Esophagus muscularis mucosa (tissue), 4 donors: Measurements from ENCODE around the gene TJP2. TPM values are rescaled to one million over a fixed set of nuclear protein-coding genes. Genes with fewer than 3 reads are reported as not detected.

Experiments used
- DNase-seq: peaks from one replicate; pipeline ENCODE4 v3.0.0-alpha.2; 2017; ENCODE audit errors: extremely low spot score
- H3K27ac ChIP-seq, 4 donors: fragments of 200-600 bp; sonication (generic); replicated peaks in 1 of 4; 1 replicate in 3 of 4; 2 replicates in 1 of 4; pipeline ENCODE4 v1.5.1; 2016 to 2019; ENCODE audit warnings: mild to moderate bottlenecking in 1 of 4
- H3K27me3 ChIP-seq, 4 donors: fragments of 200-600 bp; sonication (generic); one replicate each; pipeline versions ENCODE4 v1.5.1 to v1.6.0; 2016 to 2019
- H3K36me3 ChIP-seq, 4 donors: fragments of 200-600 bp; sonication (generic); one replicate each; pipeline ENCODE4 v1.5.1; 2016 to 2019
- H3K4me1 ChIP-seq, 4 donors: fragments of 200-600 bp; sonication (generic); one replicate each; pipeline ENCODE4 v1.5.1; 2016 to 2019
- H3K4me3 ChIP-seq, 4 donors: fragments of 200-600 bp; sonication (generic); 1 replicate in 2 of 4; 2 replicates in 2 of 4; pipeline ENCODE4 v1.5.1; 2016 to 2019; ENCODE audit warnings: mild to moderate bottlenecking in 4 of 4, moderate library complexity in 1 of 4
- H3K9me3 ChIP-seq, 4 donors: fragments of 200-600 bp; sonication (generic); 1 replicate in 3 of 4; 2 replicates in 1 of 4; pipeline ENCODE4 v1.5.1; 2016 to 2019
- EP300 ChIP-seq: sonication (generic); formaldehyde crosslinking; IDR thresholded peaks from one replicate; pipeline ENCODE4 v1.6.1; 2017; ENCODE audit warnings: antibody characterized with exemption
- POLR2A ChIP-seq: fragments of 450-650 bp; IDR thresholded peaks from one replicate; pipeline ENCODE4 v1.6.1; 2017; ENCODE audit warnings: antibody characterized with exemption, moderate library complexity, mild to moderate bottlenecking, low read depth
- POLR2AphosphoS5 ChIP-seq, 2 donors: sonication (generic); formaldehyde crosslinking; IDR thresholded peaks; one replicate each; pipeline ENCODE4 v1.6.1; 2017; ENCODE audit warnings: antibody characterized with exemption in 2 of 2
- WGBS: methylation state at CpG from one replicate; pipeline ENCODE4 v1.1.5; 2018; 5-methylcytosine and 5-hydroxymethylcytosine counted together
- intact Hi-C: fragments of 100-400 bp; cut with DNase I; formaldehyde crosslinking; loops from one replicate; pipeline ENCODE4 v1.15.1; 2023
- total RNA-seq, 4 donors: library from RNA; depleted of rRNA; stranded (reverse); fragments of >200 nt; gene quantifications; one replicate each; pipeline versions ENCODE4 v1.1.0 to v1.2.1, GENCODE V29; 2016
- TF ChIP-seq, protein P1 (sequence below), 3 experiments: fragments of 200-600 bp in 2 of 3; fragments of 450-650 bp in 1 of 3; sonication (generic) in 2 of 3; IDR thresholded peaks; one replicate each; pipeline ENCODE4 v1.5.1; 2017 to 2019; ENCODE audit warnings: antibody characterized with exemption in 3 of 3, mild to moderate bottlenecking in 2 of 3, moderate library complexity in 1 of 3

TJP2 gene
- total RNA-seq, 4 donors from 2014 or later: 101 to 172 (median 125) TPM

DNA sequence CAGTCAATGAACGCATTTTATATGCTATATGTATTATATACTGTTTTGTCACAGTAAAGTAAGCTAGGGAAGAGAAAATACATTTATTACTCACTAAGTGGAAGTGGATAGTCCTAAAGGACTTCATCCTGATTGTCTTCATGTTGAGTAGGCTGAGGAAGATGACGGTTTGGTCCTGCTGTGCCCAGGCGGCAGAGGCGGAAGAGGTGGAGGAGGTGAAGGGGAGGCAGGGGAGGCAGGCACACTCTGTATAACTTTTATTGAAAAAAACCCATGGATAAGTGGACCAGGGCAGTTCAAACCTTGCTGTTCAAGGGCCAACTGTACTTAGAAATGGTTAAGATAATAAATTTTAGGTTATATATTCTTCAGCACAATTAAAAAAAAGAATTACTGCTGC lies 28.5 kb downstream of the TJP2 start:
- DNase-seq: no peak
- H3K9me3 ChIP-seq: no peaks in the 10 kb centered on the region
- H3K4me3 ChIP-seq: no peak overlapping the region
- no peak for TF ChIP-seq POLR2AphosphoS5 (IDR thresholded peaks at IDR 0.05)
- TF ChIP-seq EP300: no peak
- no peak overlapping the region for H3K27ac ChIP-seq
- intact Hi-C loops: no loop called here
- H3K4me1 ChIP-seq: peaks cover 45 to 78% (median 66%) of the 10 kb centered on the region in 4 donors
- H3K36me3 ChIP-seq: no peaks in the 10 kb centered on the region
- 96% methylated on average over 4 of the region's 4 CpGs for WGBS
- no peaks in the 10 kb centered on the region for H3K27me3 ChIP-seq

DNA sequence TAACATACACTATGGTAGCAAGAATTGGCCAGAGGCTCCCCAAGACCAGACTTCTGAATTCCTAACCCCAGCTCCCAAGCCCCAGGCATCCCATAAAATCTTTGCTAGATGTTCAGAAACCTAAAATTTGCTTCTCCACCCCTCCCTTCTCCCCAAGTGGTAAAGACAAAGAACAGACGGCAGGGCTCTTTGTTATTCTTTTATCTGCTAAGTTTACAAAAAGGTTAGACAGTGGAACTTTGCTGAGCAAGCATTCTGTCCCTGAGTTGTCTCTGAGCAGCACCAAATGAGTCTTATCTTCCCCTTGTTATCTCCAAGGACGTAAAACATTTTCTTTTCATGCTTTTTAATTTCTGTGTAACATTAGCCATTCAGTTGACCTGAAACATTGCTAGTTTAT lies 30.2 kb downstream of the TJP2 start:
- TF ChIP-seq, protein P1, sequence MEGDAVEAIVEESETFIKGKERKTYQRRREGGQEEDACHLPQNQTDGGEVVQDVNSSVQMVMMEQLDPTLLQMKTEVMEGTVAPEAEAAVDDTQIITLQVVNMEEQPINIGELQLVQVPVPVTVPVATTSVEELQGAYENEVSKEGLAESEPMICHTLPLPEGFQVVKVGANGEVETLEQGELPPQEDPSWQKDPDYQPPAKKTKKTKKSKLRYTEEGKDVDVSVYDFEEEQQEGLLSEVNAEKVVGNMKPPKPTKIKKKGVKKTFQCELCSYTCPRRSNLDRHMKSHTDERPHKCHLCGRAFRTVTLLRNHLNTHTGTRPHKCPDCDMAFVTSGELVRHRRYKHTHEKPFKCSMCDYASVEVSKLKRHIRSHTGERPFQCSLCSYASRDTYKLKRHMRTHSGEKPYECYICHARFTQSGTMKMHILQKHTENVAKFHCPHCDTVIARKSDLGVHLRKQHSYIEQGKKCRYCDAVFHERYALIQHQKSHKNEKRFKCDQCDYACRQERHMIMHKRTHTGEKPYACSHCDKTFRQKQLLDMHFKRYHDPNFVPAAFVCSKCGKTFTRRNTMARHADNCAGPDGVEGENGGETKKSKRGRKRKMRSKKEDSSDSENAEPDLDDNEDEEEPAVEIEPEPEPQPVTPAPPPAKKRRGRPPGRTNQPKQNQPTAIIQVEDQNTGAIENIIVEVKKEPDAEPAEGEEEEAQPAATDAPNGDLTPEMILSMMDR (IDR thresholded peaks at IDR 0.05): no peak
- TF ChIP-seq EP300 (no peak), POLR2AphosphoS5 (IDR thresholded peaks at IDR 0.05) (no peak), POLR2A (no peak)
- Histone ChIP-seq H3K4me3 (peak overlapping the region in 2 of 4 donors; percentile 3 to 12), H3K36me3 (no peaks in the 10 kb centered on the region), H3K4me1 (peaks cover 41 to 81% (median 68%) of the 10 kb centered on the region in 4 donors), H3K27me3 (no peaks in the 10 kb centered on the region), H3K27ac (peak overlapping the region; percentile 52 to 77 (median 62)), H3K9me3 (no peaks in the 10 kb centered on the region)
- intact Hi-C loops: no loop called here
- 35% methylated on average over 2 of the region's 2 CpGs for WGBS
- DNase-seq: no peak

DNA sequence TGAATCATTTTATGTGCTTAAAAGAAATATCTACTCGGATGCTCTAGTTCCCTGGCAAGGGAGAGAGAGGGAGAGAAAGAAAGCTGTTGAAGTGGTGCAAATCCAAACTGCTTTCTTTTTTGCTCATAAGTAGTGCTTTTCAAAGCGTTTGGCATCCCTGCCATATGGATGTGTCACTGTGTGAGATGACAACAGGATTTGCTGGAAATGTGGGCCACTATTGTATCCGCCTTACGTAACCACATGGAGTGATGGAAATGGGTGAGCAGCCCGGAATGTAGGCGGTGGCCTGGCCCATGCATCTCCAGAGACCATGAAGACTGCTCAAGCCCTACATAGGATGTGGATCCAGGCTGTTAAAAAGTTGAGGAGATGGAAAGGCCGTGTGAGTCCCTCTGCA lies 30.8 kb downstream of the TJP2 start:
- Histone ChIP-seq H3K9me3 (no peaks in the 10 kb centered on the region), H3K27ac (peak overlapping the region; percentile 52 to 77 (median 62)), H3K4me1 (peaks cover 36 to 76% (median 63%) of the 10 kb centered on the region in 4 donors), H3K27me3 (no peaks in the 10 kb centered on the region), H3K4me3 (peak overlapping the region in 1 of 4 donors; percentile 12), H3K36me3 (no peaks in the 10 kb centered on the region)
- TF ChIP-seq EP300: no peak
- TF ChIP-seq POLR2AphosphoS5 (IDR thresholded peaks at IDR 0.05): peak; percentile 17 to 20
- intact Hi-C loops: no loop called here
- DNase-seq: no peak
- WGBS: 32% methylated on average over 7 of the region's 7 CpGs

DNA sequence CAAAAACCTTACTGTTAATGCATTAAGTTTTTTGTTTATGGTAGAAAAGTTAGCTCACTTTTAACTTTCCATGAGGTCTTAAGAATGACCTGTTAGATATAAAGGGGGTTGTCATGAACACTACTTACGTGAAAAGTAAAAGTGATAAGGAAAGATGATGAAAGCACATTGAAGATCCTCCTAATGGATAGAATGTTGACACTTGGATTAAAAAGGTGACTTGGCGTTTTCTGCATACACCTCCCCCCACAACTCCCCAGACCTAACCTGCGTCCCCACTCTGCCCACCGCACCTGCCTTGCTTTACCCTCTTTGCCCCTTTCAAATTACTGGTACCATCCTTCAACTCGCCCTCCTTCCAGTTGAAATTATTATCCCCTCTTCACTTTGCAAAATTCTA lies 32.0 kb downstream of the TJP2 start:
- TF ChIP-seq, protein P1 (IDR thresholded peaks at IDR 0.05): no peak
- no peak for TF ChIP-seq POLR2A
- no peak for TF ChIP-seq POLR2AphosphoS5 (IDR thresholded peaks at IDR 0.05)
- TF ChIP-seq EP300: no peak
- peak overlapping the region; percentile 52 to 77 (median 62) for H3K27ac ChIP-seq
- no peaks in the 10 kb centered on the region for H3K27me3 ChIP-seq
- no peak overlapping the region for H3K4me3 ChIP-seq
- H3K4me1 ChIP-seq: peaks cover 28 to 64% (median 52%) of the 10 kb centered on the region in 4 donors
- intact Hi-C loops: no loop called here
- no peaks in the 10 kb centered on the region for H3K9me3 ChIP-seq
- H3K36me3 ChIP-seq: no peaks in the 10 kb centered on the region
- no peak for DNase-seq
- 87% methylated on average over 5 of the region's 5 CpGs for WGBS

DNA sequence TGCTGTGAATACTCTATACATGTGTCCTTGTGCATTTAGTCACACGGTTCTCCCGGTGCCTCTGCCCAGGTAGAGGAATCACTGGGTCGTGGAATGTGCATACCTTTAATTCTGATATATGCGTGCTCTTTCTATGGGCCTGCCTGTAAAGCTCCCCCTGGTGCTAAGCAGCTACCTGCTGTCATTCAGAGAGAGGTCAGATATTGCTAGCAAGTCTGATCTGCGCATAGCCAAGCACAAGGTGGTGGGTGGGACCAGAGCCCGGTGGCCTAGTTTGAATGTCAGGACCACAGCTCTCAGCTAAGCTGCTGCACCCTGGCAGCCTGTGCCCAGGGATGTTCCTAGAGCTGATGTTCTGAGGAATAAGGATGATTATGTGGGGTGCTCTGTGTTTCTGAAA lies 33.4 kb downstream of the TJP2 start:
- intact Hi-C loops: no loop called here
- Histone ChIP-seq H3K9me3 (no peaks in the 10 kb centered on the region), H3K36me3 (no peaks in the 10 kb centered on the region), H3K4me3 (no peak overlapping the region), H3K27me3 (no peaks in the 10 kb centered on the region), H3K4me1 (peaks cover 37 to 76% (median 66%) of the 10 kb centered on the region in 4 donors), H3K27ac (peak overlapping the region in 2 of 4 donors; percentile 32 to 52)
- no peak for DNase-seq
- TF ChIP-seq, protein P1 (IDR thresholded peaks at IDR 0.05): no peak
- TF ChIP-seq POLR2A (no peak), EP300 (no peak), POLR2AphosphoS5 (IDR thresholded peaks at IDR 0.05) (no peak)
- 50% methylated on average over 6 of the region's 6 CpGs for WGBS

DNA sequence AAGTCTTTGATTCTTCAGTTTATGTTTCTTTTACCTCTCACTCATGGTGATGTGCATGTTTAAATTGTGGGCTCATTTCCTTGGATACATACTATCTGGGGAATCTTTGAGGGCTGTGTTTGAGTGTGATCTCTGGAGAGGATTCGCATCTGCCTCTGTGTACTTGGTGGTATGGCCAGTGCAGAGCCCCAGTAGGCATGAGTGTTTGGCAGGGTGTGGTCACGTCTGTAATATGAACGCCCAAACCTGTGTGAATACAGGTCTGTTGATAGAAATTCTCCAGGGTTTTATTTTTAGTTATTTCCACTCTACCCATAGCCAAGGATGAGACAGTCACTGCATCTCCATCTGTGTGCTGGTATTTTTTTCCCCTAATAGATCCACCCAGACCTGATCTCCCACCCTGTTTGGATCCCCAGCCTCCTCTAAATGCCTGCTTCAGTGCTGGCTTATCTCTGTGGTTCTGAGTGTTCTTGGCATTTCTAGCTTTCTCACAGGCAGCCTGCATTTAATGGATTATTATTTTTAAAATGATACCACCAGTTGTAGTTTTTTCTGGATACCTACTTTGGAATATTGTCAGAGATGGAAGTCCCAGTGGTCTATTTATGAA lies 37.5 kb downstream of the TJP2 start:
- Histone ChIP-seq H3K4me3 (no peak overlapping the region), H3K36me3 (peaks cover 0 to 3% (median 2%) of the 10 kb centered on the region in 4 donors), H3K27ac (peak overlapping the region in 3 of 4 donors; percentile 19 to 52 (median 30)), H3K4me1 (peaks cover 29 to 79% (median 78%) of the 10 kb centered on the region in 4 donors), H3K27me3 (no peaks in the 10 kb centered on the region), H3K9me3 (no peaks in the 10 kb centered on the region)
- 48% methylated on average over 3 of the region's 3 CpGs for WGBS
- intact Hi-C loops: loop anchor here (10.0 kb wide), 1 partner anchor 103 kb away; no protein-coding TSS in a partner anchor
- TF ChIP-seq EP300: no peak
- TF ChIP-seq, protein P1 (IDR thresholded peaks at IDR 0.05): no peak
- TF ChIP-seq POLR2A: no peak
- TF ChIP-seq POLR2AphosphoS5 (IDR thresholded peaks at IDR 0.05): no peak
- no peak for DNase-seq
